ENCODE measurements around the gene PDE8B.

GRCh38 chr5:77449981-77450380, 239.5 kb downstream of the PDE8B start:
- TF ChIP-seq SPI1 (IDR thresholded peaks at IDR 0.05; ENCODE audit: low read depth, low read length) (no peak), POLR2A (IDR thresholded peaks at IDR 0.05; ENCODE audit: low read depth, low read length) (no peak), POLR2AphosphoS5 (IDR thresholded peaks at IDR 0.05; ENCODE audit: low read depth, low read length) (no peak), PAX5 (IDR thresholded peaks at IDR 0.05; ENCODE audit: insufficient read depth, low read length, severe bottlenecking) (no peak), TAF1 (IDR thresholded peaks at IDR 0.05; ENCODE audit: low read depth, low read length) (no peak), POU2F2 (IDR thresholded peaks at IDR 0.05; ENCODE audit: low read depth, low read length) (no peak)

Data from GM12891 (cell line).